GM23338 (cell line): ENCODE measurements around the gene ITCH. TPM values are rescaled to one million over a fixed set of nuclear protein-coding genes. Genes with fewer than 3 reads are reported as not detected.

Experiments
- ATAC-seq: fragments of 200-7000 bp; cut with Tn5 transposase; 3 replicates; pipeline ENCODE4 v1.9.1; 2020
- DNase-seq: peaks from one replicate; pipeline ENCODE4 v3.0.0-alpha.2; 2015; ENCODE audit warnings: low spot score
- H2AFZ ChIP-seq: fragments of 200-600 bp; sonication (generic); 2 replicates; pipeline ENCODE4 v1.8.0; 2016; ENCODE audit warnings: antibody characterized with exemption, mild to moderate bottlenecking, moderate library complexity
- H3F3A ChIP-seq: fragments of 200-600 bp; sonication (generic); replicated peaks from 2 replicates; pipeline ENCODE4 v1.8.0; 2017; ENCODE audit warnings: antibody characterized with exemption, mixed run types, low read depth
- H3K27ac ChIP-seq: fragments of 200-600 bp; sonication (generic); 2 replicates; pipeline ENCODE4 v1.6.1; 2016; ENCODE audit warnings: low read depth
- H3K27me3 ChIP-seq: fragments of 200-600 bp; sonication (generic); 2 replicates; pipeline ENCODE4 v1.8.0; 2016; ENCODE audit warnings: mild to moderate bottlenecking, mixed run types, moderate library complexity; ENCODE audit not compliant: insufficient read depth
- H3K36me3 ChIP-seq: fragments of 200-600 bp; sonication (generic); 2 replicates; pipeline ENCODE4 v1.8.0; 2016; ENCODE audit warnings: mild to moderate bottlenecking; ENCODE audit not compliant: insufficient read depth
- H3K4me1 ChIP-seq: fragments of 200-600 bp; sonication (generic); 2 replicates; pipeline ENCODE4 v1.8.0; 2016; ENCODE audit warnings: mild to moderate bottlenecking, moderate library complexity; ENCODE audit not compliant: insufficient read depth
- H3K4me2 ChIP-seq: fragments of 200-600 bp; sonication (generic); 2 replicates; pipeline ENCODE4 v1.7.1; 2017; ENCODE audit warnings: mixed run types
- H3K4me3 ChIP-seq: fragments of 200-600 bp; sonication (generic); 2 replicates; pipeline ENCODE4 v1.6.1; 2016; ENCODE audit warnings: mixed run types
- H3K79me2 ChIP-seq: fragments of 200-600 bp; sonication (generic); replicated peaks from 2 replicates; pipeline ENCODE4 v1.8.0; 2017; ENCODE audit warnings: mild to moderate bottlenecking; ENCODE audit not compliant: insufficient read depth
- H3K9me2 ChIP-seq: fragments of 200-600 bp; sonication (generic); 2 replicates; pipeline ENCODE4 v1.8.0; 2017; ENCODE audit not compliant: insufficient read depth
- H4K20me1 ChIP-seq: fragments of 200-600 bp; sonication (generic); replicated peaks from 2 replicates; pipeline ENCODE4 v1.8.0; 2017; ENCODE audit warnings: mild to moderate bottlenecking; ENCODE audit not compliant: insufficient read depth
- H3K27ac Mint-ChIP-seq: 2 replicates; pipeline ENCODE4 v1.8.0; 2020; ENCODE audit warnings: inconsistent platforms, mild to moderate bottlenecking, moderate library complexity, mixed read lengths
- H3K27me3 Mint-ChIP-seq: 3 replicates; pipeline ENCODE4 v1.8.0; 2022; ENCODE audit warnings: low read depth, mild to moderate bottlenecking, moderate library complexity, mixed read lengths, inconsistent platforms; ENCODE audit not compliant: insufficient read depth, poor library complexity
- H3K36me3 Mint-ChIP-seq: 3 replicates; pipeline ENCODE4 v1.8.0; 2021; ENCODE audit warnings: low read depth, mild to moderate bottlenecking, inconsistent platforms, moderate library complexity, mixed read lengths
- H3K4me1 Mint-ChIP-seq: 3 replicates; pipeline ENCODE4 v1.8.0; 2020; ENCODE audit warnings: mild to moderate bottlenecking, inconsistent platforms, mixed read lengths
- H3K4me3 Mint-ChIP-seq: 3 replicates; pipeline ENCODE4 v1.8.0; 2021; ENCODE audit warnings: moderate library complexity, mild to moderate bottlenecking, inconsistent platforms, mixed read lengths
- H3K9me3 Mint-ChIP-seq: 3 replicates; pipeline ENCODE4 v1.8.0; 2020; ENCODE audit warnings: moderate library complexity, mild to moderate bottlenecking, inconsistent platforms, mixed read lengths
- CREB1 ChIP-seq: fragments of 250-450 bp; sonication (Bioruptor Pico); IDR thresholded peaks from 2 replicates; pipeline ENCODE4 v1.5.0; 2020; ENCODE audit warnings: low read depth, mild to moderate bottlenecking, moderate library complexity
- CTCF ChIP-seq, 2 experiments: fragments of 200-600 bp in 1 of 2; sonication (generic) in 1 of 2; conservative IDR thresholded peaks; 2 replicates each; pipeline versions ENCODE4 v1.5.1 to v1.6.1; 2016 to 2017; ENCODE audit warnings: antibody characterized with exemption in 2 of 2, low read depth in 2 of 2, mild to moderate bottlenecking in 2 of 2, moderate library complexity in 1 of 2
- ETS1 ChIP-seq: IDR thresholded peaks from 2 replicates; pipeline ENCODE4 v1.6.1; 2016; ENCODE audit warnings: antibody characterized with exemption
- EZH2 ChIP-seq: fragments of 200-600 bp; sonication (generic); IDR thresholded peaks from one replicate; pipeline ENCODE4 v1.8.0; 2017; ENCODE audit warnings: antibody characterized with exemption, mild to moderate bottlenecking, low read depth; ENCODE audit not compliant: unreplicated experiment
- EZH2phosphoT487 ChIP-seq: fragments of 200-600 bp; sonication (generic); IDR thresholded peaks from one replicate; pipeline ENCODE4 v1.8.1; 2018; ENCODE audit warnings: antibody characterized with exemption; ENCODE audit not compliant: unreplicated experiment
- NANOG ChIP-seq: IDR thresholded peaks from 2 replicates; pipeline ENCODE4 v1.6.1; 2016; ENCODE audit warnings: antibody characterized with exemption, borderline replicate concordance
- POLR2AphosphoS5 ChIP-seq: IDR thresholded peaks from 2 replicates; pipeline ENCODE4 v1.6.1; 2016; ENCODE audit warnings: antibody characterized with exemption, low read depth
- REST ChIP-seq: IDR thresholded peaks from one replicate; pipeline ENCODE4 v1.6.1; 2018; ENCODE audit warnings: antibody characterized with exemption; ENCODE audit not compliant: unreplicated experiment
- STAT1 ChIP-seq: IDR thresholded peaks from one replicate; pipeline ENCODE4 v1.6.1; 2016; ENCODE audit warnings: antibody characterized with exemption; ENCODE audit not compliant: unreplicated experiment
- ZNF114 ChIP-seq: fragments of 250-450 bp; sonication (Bioruptor Pico); IDR thresholded peaks from 2 replicates; pipeline ENCODE4 v1.5.0; 2020; ENCODE audit warnings: mild to moderate bottlenecking, moderate library complexity
- ZNF331 ChIP-seq: fragments of 250-450 bp; sonication (Bioruptor Pico); IDR thresholded peaks from 2 replicates; pipeline ENCODE4 v1.5.0; 2020; ENCODE audit warnings: low read depth, mild to moderate bottlenecking, moderate library complexity
- polyA plus RNA-seq: library from polyadenylated mRNA; unstranded; fragments of >200 nt; fragmentation: Nextera tagmentation; extraction: Ambion mirVana; gene quantifications from 2 replicates; pipeline ENCODE4 v1.2.1, GENCODE V29; 2016
- total RNA-seq: library from RNA; depleted of rRNA; stranded (reverse); fragments of >200 nt; shearing (Covaris generic); gene quantifications from 2 replicates; pipeline ENCODE4 v1.2.3, GENCODE V29; 2014

The ITCH gene
- total and polyA plus RNA-seq, 2 experiments from 2014 or later, result 16.4 to 31.6 TPM

GRCh38 chr20:34527016-34527415 lies 163.9 kb downstream of the ITCH start:
- Histone ChIP-seq H3K4me2 (no peak overlapping the region), H3K27me3 (no peaks in the 10 kb centered on the region), H3K4me1 (no peaks in the 10 kb centered on the region; the same call in 1 of the 2 replicates), H4K20me1 (peaks cover 38% of the 10 kb centered on the region), H3K79me2 (peaks cover 35% of the 10 kb centered on the region), H3K4me3 (no peak overlapping the region), H3F3A (no peaks in the 10 kb centered on the region; the same call in 1 of the 2 replicates), H2AFZ (no peak overlapping the region), H3K27ac (no peak overlapping the region), H3K9me2 (no peaks in the 10 kb centered on the region), H3K36me3 (peaks cover 5% of the 10 kb centered on the region; the same call in 1 of the 2 replicates)
- H3K36me3 Mint-ChIP-seq, result peaks cover 50% of the 10 kb centered on the region
- TF ChIP-seq EZH2, result no peak
- no peak for TF ChIP-seq NANOG
- no peak for TF ChIP-seq CTCF (conservative IDR thresholded peaks at IDR 0.05; ENCODE audit: low read depth in 2 of 2)
- no peak for TF ChIP-seq STAT1
- TF ChIP-seq POLR2AphosphoS5, result no peak
- no peak for TF ChIP-seq CREB1
- TF ChIP-seq ZNF331 (CRISPR knock-in tag), result no peak
- TF ChIP-seq ZNF114 (CRISPR knock-in tag), result no peak
- no peak for TF ChIP-seq ETS1
- no peak for TF ChIP-seq EZH2phosphoT487
- TF ChIP-seq REST, result no peak
- no peak overlapping the region for H3K4me3 Mint-ChIP-seq
- H3K9me3 Mint-ChIP-seq, result no peaks in the 10 kb centered on the region
- ATAC-seq, result no peak
- H3K27ac Mint-ChIP-seq, result no peak overlapping the region
- H3K4me1 Mint-ChIP-seq, result peaks cover 7% of the 10 kb centered on the region
- DNase-seq, result no peak
- peaks cover 4% of the 10 kb centered on the region for H3K27me3 Mint-ChIP-seq
